ENCODE measurements around the gene SCOC.

Gene SCOC

DNA sequence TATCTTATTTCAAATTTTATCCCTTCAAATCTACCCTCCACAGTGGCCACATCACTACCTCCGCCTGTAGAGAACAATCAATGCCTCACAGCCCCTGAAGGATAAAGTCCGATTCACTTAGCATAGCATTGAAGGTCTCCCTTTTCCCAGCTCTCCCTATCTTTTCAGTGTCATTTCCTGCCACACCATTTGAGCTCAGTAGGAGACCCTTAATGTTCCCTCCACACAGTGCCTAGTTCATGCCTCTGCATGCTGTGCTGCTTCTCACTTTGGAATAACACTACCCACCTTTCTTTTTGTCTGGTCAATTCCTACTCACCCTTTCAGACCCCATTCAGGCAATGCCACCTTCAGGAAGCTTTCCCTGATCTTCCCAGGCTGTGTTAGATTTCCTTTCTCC, 23.6 kb upstream of the SCOC start:
- no peak overlapping the region for H3K27ac Mint-ChIP-seq
- H3K4me1 Mint-ChIP-seq, result peaks cover 14% of the 10 kb centered on the region
- H3K9me3 Mint-ChIP-seq, result no peaks in the 10 kb centered on the region
- CTCF ChIA-PET, result interaction anchor here (1.0 to 3.6 kb wide), 3 partner anchors 11 to 337 kb away, joined by 3 to 22 read pairs (median 4); no protein-coding TSS in a partner anchor
- peaks cover 9% of the 10 kb centered on the region for H3K27me3 Mint-ChIP-seq
- H3K36me3 Mint-ChIP-seq, result no peaks in the 10 kb centered on the region
- no peak overlapping the region for H3K4me3 Mint-ChIP-seq
- no peak for DNase-seq

DNA sequence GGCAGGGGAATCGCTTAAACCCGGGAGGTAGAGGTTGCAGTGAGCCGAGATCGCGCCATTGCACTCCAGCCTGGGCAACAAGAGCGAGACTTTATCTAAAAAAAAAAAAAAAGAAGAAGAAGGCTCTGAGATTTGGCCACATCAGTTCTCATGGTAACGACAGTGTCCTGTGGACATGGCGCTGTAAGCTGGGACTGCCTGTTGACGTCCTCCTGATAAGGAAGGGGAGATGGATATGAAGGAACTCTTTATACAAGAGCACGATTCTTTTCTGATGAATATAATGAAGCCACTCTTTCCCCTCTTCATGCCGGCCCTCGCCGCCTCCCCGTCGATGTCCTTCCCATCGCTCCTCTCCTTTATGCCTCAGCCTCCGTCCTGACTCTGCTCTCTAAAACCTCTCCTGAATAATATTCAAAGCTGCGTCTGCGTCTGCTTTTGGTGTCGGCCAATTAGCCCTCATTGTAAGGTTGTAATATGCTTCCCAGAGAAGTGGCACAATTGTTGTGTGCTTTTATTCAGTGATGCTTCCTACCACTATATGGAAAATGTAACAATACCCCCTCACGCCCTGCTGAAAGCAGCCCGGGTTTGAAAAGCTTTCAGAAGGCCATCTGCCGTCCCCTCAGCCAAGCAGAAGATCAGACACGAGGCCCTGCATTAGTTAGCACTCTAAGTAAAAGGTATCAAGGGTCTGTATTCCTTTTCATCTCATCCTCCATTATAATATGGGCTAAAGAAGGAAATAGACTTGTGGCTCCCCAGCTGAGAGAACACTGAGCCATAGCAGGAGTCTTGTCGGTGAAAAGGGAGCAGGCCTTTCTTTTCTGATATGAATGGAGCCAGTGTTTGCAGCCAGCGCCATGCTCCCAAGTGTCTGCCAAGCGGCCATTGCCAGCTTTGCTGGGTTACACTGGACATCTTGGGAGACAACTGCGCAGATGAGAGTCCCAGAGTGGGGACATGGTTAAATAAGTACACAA, 22.1 kb upstream of the SCOC start:
- Mint-ChIP-seq H3K4me3 (no peak overlapping the region), H3K4me1 (peaks cover 14% of the 10 kb centered on the region), H3K36me3 (no peaks in the 10 kb centered on the region), H3K9me3 (no peaks in the 10 kb centered on the region), H3K27me3 (peaks cover 7% of the 10 kb centered on the region), H3K27ac (no peak overlapping the region)
- no peak for DNase-seq
- CTCF ChIA-PET, result interaction anchor here (3.6 kb wide), 1 partner anchor 9 kb away, joined by 22 read pairs; no protein-coding TSS in a partner anchor

DNA sequence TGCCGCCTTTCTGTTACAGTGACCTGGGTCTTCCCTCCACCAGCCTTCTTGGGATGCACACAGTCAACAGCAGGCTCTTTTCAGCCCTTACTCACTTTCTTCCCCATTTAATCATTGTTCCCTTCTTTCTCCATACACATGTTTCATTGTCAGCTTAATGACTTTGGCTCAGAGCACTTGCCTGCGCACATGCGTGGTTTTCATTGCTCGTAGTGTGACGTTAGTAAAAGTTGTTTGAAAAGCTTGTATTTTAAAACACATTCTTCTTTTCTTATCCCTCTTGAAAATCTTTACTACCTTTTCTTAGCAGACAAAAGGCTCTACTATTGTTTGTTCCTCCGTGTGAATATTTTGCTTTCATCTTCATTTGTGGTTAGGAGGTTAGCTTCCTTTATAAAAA, 19.7 kb upstream of the SCOC start:
- Mint-ChIP-seq H3K27me3 (peaks cover 7% of the 10 kb centered on the region), H3K4me3 (no peak overlapping the region), H3K4me1 (peaks cover 14% of the 10 kb centered on the region), H3K9me3 (no peaks in the 10 kb centered on the region), H3K36me3 (no peaks in the 10 kb centered on the region), H3K27ac (no peak overlapping the region)
- CTCF ChIA-PET, result no interaction called here
- no peak for DNase-seq

DNA sequence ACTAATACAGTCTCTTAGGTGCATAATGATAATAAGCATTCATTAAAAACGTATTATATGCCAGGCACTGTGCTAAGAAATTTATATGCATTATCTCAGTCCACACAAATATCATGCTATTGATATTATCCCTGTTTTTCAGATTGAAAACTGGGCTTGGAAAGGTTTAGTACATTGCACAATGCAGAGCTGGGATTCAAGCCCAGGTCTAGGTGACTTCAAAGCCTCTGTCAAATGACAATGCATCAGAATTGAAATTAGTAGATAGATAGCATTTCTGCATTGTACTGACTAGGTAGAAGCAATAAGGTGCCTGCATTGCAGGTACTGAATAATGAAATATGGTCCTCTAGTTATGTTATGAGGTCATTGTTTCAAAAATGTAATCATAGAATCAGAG, 18.2 kb upstream of the SCOC start:
- Mint-ChIP-seq H3K4me1 (peaks cover 14% of the 10 kb centered on the region), H3K9me3 (no peaks in the 10 kb centered on the region), H3K27ac (no peak overlapping the region), H3K36me3 (no peaks in the 10 kb centered on the region), H3K27me3 (peaks cover 4% of the 10 kb centered on the region), H3K4me3 (no peak overlapping the region)
- CTCF ChIA-PET, result no interaction called here
- DNase-seq, result no peak

DNA sequence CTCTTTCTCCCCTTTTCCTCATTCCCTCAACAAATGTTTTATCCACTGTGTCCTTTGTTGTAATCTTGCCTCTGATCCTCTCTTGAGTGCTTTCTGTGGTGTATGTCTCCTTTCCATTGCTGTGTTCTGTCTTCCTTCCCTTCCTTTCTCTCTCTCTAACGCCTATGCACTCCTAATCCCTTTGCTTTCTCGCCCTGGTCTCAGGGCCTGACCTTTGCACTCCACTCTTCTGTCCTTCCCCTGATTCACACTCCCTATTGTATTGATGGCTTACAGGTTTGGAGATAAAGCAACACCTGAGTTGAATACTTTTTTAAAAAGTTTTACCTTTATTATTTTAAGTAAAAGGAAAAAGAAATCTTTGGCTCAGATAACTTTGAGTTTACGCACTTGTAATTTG, 15.6 kb upstream of the SCOC start:
- H3K4me3 Mint-ChIP-seq, result no peak overlapping the region
- no peak for DNase-seq
- peaks cover 4% of the 10 kb centered on the region for H3K27me3 Mint-ChIP-seq
- H3K27ac Mint-ChIP-seq, result no peak overlapping the region
- H3K9me3 Mint-ChIP-seq, result no peaks in the 10 kb centered on the region
- no peaks in the 10 kb centered on the region for H3K36me3 Mint-ChIP-seq
- peaks cover 12% of the 10 kb centered on the region for H3K4me1 Mint-ChIP-seq
- CTCF ChIA-PET, result interaction anchor here (3.0 to 3.9 kb wide), 2 partner anchors 16 to 27 kb away, joined by 17 to 39 read pairs; partner anchors contain the start of gene SCOC

DNA sequence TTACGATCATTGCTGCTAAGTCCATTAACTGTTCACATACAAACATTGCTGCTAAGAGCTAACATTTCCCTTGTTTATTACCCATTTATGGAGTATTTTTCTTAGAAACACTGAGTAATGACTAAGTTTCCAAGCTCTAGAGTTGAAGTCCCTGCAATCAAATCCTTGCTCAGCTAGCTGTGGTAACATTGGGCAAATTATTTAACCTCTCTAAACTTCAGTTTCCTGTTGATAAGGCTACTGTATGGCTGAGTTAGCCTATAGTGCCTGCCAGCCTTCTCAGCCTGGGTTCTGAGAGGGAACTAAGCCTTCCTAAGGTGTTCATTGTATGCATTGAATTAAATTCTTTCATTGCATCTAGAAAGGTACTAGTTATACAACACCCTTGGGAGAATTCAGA, 15.2 kb upstream of the SCOC start:
- H3K27ac Mint-ChIP-seq, result no peak overlapping the region
- CTCF ChIA-PET, result interaction anchor here (1.4 to 3.9 kb wide), 3 partner anchors 16 to 702 kb away, joined by 6 to 39 read pairs (median 17); partner anchors contain the start of gene SCOC
- no peaks in the 10 kb centered on the region for H3K36me3 Mint-ChIP-seq
- H3K9me3 Mint-ChIP-seq, result no peaks in the 10 kb centered on the region
- no peak overlapping the region for H3K4me3 Mint-ChIP-seq
- DNase-seq, result no peak
- H3K4me1 Mint-ChIP-seq, result peaks cover 9% of the 10 kb centered on the region
- peaks cover 4% of the 10 kb centered on the region for H3K27me3 Mint-ChIP-seq

DNA sequence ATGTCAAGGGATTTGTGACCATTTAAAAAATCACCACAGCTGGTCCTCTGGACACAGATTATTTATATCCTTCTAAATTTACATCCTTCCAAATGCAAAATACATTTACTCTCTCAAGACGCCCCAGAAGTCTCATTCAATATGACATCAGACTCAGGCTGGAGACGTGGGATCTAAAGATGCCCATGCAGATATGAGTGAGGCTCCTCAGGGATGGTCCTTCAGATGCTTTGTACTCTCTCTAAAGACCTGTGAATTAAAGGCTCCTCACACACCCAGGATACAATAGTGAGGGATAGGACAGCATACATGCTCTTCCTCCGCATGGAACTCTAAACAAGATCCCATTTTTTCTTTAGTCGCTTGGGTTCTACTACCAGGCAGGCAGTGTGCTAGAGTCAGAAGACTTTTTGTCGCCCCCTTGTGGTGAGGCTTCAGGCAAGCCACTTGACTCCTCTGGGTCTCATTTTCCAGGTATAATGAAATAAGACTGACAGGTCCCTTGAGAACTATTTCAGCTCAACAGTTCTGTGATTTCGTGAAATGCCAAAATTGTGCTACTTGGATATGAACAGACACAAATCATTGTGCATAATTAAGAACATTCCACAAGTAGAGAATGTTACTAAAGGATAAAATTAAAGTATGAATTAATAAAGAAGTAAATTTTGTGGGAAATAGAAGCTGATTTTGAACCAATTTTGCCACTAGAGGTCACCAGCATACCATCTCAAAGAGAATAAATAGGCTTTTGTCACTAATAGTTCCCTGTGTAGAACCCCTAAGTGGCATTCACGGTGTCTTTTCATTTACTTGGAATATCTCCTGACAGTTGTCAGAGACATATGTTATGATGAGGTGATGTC, 13.7 kb upstream of the SCOC start:
- H3K27ac Mint-ChIP-seq, result no peak overlapping the region
- peaks cover 4% of the 10 kb centered on the region for H3K27me3 Mint-ChIP-seq
- no peak overlapping the region for H3K4me3 Mint-ChIP-seq
- H3K9me3 Mint-ChIP-seq, result no peaks in the 10 kb centered on the region
- no peaks in the 10 kb centered on the region for H3K36me3 Mint-ChIP-seq
- DNase-seq, result peak; percentile 86
- CTCF ChIA-PET, result interaction anchor here (0.7 to 4.1 kb wide), 43 partner anchors 9 to 706 kb away, joined by 3 to 39 read pairs (median 4); partner anchors contain the start of genes CLGN, ELMOD2 and SCOC
- no peaks in the 10 kb centered on the region for H3K4me1 Mint-ChIP-seq

DNA sequence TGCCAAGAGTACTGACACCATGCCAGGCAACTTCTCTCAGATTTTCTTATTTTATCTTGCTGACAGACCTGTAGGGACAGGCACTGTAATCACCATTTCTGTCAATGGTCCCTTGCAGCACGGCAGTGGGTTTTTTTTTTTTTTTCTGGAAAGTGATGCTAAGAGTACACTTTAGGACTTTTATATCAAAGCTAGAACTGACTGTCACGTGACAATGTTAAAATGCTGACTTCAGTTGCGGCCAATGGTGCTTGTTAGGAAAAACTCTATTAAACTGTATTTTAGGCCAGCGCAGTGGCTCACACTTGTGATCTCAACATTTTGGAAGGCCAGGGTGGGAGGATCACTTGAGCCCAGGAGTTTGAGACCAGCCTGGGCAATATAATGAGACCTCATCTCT, 12.3 kb upstream of the SCOC start:
- Mint-ChIP-seq H3K4me1 (no peaks in the 10 kb centered on the region), H3K27ac (no peak overlapping the region), H3K9me3 (no peaks in the 10 kb centered on the region), H3K27me3 (peaks cover 4% of the 10 kb centered on the region), H3K36me3 (no peaks in the 10 kb centered on the region), H3K4me3 (no peak overlapping the region)
- CTCF ChIA-PET, result interaction anchor here (0.6 to 4.1 kb wide), 12 partner anchors 10 to 704 kb away, joined by 3 to 39 read pairs (median 4); partner anchors contain the start of gene SCOC
- no peak for DNase-seq

DNA sequence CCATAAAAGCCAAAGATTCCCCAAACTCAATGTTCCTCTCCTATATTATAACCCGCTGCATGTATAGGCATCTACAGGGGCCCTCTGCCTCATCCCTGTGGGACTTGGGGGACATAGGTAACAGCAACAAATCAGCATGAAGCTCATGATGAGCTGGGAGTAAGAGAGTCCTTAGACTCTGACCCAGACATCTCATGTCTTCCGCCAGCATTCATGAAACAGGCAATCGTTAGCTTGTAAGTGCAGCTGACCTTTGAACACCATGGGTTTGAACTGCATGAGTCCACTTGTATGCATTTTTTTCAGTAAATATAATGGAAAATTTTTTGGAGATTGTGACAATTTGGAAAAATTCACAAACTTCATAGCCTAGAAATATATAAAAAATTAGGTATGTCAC, 10.4 kb upstream of the SCOC start:
- Mint-ChIP-seq H3K4me3 (no peak overlapping the region), H3K36me3 (no peaks in the 10 kb centered on the region), H3K9me3 (no peaks in the 10 kb centered on the region), H3K27me3 (peaks cover 4% of the 10 kb centered on the region), H3K27ac (no peak overlapping the region), H3K4me1 (no peaks in the 10 kb centered on the region)
- CTCF ChIA-PET, result interaction anchor here (1.3 to 3.5 kb wide), 3 partner anchors 11 to 273 kb away, joined by 3 to 18 read pairs (median 5); partner anchors contain the start of gene SCOC
- DNase-seq, result no peak

DNA sequence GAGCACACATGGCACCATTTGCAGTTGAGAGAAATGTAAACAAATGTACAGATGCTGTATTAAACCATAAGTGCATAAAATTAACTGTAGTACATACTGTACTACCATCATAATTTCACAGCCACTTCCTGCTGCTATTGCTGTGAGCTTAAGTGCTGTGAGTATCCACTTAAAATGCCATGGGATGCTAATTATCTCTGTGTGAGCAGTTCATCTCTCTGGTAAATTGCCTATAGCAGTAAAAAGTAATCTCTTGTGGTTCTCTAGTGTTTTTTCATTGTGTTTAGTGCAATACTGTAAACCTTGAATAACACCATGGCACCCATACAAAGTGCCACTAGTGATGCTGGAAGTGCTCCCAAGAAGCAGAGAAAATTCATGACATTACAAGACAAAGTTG, 9.9 kb upstream of the SCOC start:
- Mint-ChIP-seq H3K27me3 (peaks cover 4% of the 10 kb centered on the region), H3K4me1 (no peaks in the 10 kb centered on the region)

DNA sequence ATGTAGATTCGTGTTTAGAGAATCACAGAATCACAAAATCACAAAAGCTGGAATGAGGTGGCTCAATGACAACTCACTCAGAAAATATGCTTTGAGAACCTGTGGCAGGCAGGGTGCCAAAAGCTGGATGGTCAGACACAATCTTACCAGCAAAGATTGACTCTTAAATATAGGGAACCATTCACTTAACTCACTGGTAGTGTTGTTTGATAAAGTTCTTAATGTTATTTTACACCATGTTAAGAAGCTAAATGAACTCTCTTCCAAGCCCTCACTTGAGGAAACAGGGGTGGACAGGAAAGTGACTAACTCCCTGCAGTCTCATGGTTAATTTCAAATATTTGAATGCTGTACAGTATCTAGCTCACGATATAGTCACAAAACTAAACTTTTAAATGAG, 5.7 kb upstream of the SCOC start:
- Mint-ChIP-seq H3K4me1 (peaks cover 2% of the 10 kb centered on the region), H3K27ac (no peak overlapping the region), H3K36me3 (no peaks in the 10 kb centered on the region), H3K4me3 (no peak overlapping the region), H3K27me3 (no peaks in the 10 kb centered on the region), H3K9me3 (no peaks in the 10 kb centered on the region)
- DNase-seq, result no peak
- CTCF ChIA-PET, result interaction anchor here (2.9 kb wide), 1 partner anchor 8 kb away, joined by 16 read pairs; no protein-coding TSS in a partner anchor

More for the DNA sequence above, 9.9 kb upstream of the SCOC start:
- CTCF ChIA-PET, result interaction anchor here (0.6 to 3.5 kb wide), 4 partner anchors 10 to 838 kb away, joined by 3 to 18 read pairs (median 4); partner anchors contain the start of gene SCOC
- H3K4me3 Mint-ChIP-seq, result no peak overlapping the region
- no peaks in the 10 kb centered on the region for H3K36me3 Mint-ChIP-seq
- no peaks in the 10 kb centered on the region for H3K9me3 Mint-ChIP-seq
- no peak for DNase-seq
- H3K27ac Mint-ChIP-seq, result no peak overlapping the region

DNA sequence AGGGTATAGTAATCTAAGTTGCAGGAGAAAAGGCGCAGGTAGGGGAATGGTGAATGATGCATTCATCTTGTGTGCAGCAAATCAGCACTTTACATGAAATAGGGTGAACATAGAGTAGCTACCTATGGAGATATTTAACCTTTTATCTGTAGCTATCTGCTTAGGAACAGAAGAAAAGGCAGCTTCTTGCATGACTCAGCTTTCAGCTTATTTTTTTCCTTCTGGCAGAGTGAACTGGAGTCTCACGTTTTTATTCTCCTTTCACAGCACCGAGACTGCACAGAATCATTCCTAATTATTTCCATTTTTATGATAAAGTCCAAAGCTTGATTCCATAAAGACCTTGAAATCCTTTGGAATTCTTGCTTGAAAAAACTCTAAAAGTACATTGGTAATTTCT, 4.8 kb upstream of the SCOC start:
- peaks cover 2% of the 10 kb centered on the region for H3K4me1 Mint-ChIP-seq
- H3K4me3 Mint-ChIP-seq, result no peak overlapping the region
- H3K36me3 Mint-ChIP-seq, result no peaks in the 10 kb centered on the region
- no peak for DNase-seq
- CTCF ChIA-PET, result interaction anchor here (0.6 to 2.9 kb wide), 3 partner anchors 9 to 719 kb away, joined by 3 to 16 read pairs (median 3); no protein-coding TSS in a partner anchor
- no peaks in the 10 kb centered on the region for H3K9me3 Mint-ChIP-seq
- H3K27me3 Mint-ChIP-seq, result no peaks in the 10 kb centered on the region
- no peak overlapping the region for H3K27ac Mint-ChIP-seq

DNA sequence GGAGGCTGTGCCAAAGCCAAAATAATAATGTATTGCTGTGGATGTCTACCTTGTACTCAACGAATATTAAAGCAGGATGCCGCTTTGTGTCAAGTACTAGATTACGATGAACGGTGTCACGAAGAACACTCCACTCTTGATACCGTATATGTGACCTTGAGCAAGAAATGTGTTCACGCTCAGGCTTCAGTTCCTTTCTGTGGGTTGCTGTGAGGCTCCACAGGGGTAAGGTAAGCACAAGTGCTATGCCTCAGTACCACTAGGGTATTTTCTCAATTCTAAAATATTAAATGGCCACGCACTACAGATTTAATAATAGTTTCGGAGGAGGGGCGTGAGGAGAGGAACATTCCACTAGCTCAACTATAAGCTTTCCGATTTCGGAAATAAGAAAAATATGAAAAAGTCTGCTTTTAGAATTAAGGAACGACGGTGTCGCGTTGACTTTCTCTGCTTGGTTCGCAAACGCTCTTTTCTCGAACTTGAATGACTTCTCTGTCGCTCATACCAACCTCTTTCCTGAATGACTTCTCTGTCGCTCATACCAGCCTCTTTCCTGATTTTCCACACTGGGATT, 607 bp upstream of the SCOC start:
- DNase-seq, result peak; percentile 59
- CTCF ChIA-PET, result interaction anchor here (0.6 to 4.5 kb wide), 8 partner anchors 9 to 790 kb away, joined by 3 to 39 read pairs (median 4); partner anchors contain the start of gene ELMOD2

More for the DNA sequence above, 607 bp upstream of the SCOC start:
- no peaks in the 10 kb centered on the region for H3K9me3 Mint-ChIP-seq
- no peaks in the 10 kb centered on the region for H3K27me3 Mint-ChIP-seq
- H3K36me3 Mint-ChIP-seq, result no peaks in the 10 kb centered on the region
- peaks cover 25% of the 10 kb centered on the region for H3K4me1 Mint-ChIP-seq
- H3K27ac Mint-ChIP-seq, result no peak overlapping the region
- no peak overlapping the region for H3K4me3 Mint-ChIP-seq

Data from activated naive CD4-positive, alpha-beta T cell treated with anti-CD3 and anti-CD28 coated beads, Interleukin-2, amount 10 ng/mL, durations not matched to agents 7 days and 5 days (primary cell).